HCEC 1CT (cell line): ENCODE results near the gene IL36RN.

ENCODE experiments used
- DNase-seq: peaks from one replicate; pipeline ENCODE4 v3.0.0-alpha.2; 2017

Gene IL36RN

DNA sequence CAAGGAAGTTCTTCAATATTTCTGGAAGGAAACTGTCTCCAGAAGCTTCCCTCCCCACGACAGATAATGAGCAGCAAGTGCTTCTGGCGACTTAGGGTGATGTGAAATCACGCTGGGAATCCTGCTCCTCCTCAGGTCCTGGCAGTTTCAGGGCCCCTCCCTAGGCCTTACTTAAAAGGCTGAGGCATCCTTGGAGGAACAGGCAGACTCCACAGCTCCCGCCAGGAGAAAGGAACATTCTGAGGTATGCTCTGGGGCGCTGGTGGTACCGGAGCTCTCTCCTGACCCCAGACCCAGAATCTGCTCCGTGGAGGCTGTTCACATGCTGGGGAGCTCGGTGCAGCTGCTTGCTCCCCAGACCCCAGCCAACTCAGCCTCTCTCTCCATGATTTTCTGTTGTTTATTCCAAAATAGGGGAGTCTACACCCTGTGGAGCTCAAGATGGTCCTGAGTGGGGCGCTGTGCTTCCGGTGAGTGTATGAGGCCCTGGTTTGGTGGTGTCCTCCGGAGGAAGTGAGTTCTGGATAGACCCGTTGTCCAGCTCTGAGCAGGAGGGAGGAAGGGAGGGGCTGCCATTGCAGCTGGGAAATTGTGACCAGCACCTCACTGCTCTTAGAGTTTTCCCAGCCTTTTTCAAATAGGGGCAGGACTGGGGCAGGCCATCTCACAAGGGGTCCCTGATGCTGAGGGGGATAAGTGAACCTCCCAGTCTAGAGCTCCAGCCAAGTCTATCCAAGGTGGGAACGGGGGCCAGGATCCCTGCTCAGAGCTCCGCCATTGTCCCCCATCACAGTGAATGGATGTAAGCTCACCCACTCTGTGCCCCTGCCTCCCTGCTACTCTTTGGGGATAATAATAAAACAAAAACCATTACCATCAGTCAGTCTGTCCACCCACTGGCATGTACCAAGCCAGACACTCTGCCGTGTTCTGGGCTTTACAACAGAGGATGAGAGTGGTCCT, at the start of gene IL36RN:
TSS of gene IL36RN (plus strand) at position 201 of the 963 bp plus-strand sequence. CDS start at position 442, 241 bp downstream.
- no peak for DNase-seq

DNA sequence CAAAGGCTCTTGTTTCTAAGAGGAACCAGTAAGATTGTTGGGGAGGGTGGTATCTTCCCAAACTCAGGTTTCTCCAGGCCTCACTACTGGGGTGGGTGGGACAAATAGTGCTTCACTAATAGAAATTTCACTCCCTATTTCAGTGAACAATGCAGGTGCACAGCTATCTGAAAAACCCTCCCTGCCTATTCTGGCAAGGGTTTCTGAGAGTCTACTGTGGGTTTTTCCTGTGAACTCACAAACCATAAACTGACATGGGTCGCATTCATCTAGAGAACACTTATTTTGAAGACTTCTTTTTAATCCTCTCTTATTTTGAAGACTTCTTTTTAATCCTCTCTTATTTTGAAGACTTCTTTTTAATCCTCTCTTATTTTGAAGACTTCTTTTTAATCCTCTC, 49.4 kb upstream of the IL36RN start:
- no peak for DNase-seq

DNA sequence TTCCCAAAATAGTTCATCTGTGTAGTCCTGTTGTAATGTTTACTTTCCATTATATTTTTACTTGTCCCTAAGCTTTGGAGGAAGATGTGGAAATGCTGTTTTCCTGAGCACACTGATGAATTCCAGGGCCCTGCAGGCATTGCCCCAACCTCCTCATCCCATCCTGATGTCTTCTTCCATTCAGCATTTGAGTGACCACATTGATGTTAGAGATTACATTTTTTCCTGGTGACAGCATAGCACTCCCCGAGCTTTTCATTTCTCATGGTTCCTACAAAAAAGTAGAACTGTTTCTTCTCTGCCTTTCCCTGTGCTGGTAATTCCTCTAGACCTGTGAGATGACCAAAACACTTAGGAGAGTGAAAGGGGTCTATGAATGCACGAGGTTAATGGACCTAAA, 48.9 kb upstream of the IL36RN start:
- DNase-seq, result peak; percentile 2

DNA sequence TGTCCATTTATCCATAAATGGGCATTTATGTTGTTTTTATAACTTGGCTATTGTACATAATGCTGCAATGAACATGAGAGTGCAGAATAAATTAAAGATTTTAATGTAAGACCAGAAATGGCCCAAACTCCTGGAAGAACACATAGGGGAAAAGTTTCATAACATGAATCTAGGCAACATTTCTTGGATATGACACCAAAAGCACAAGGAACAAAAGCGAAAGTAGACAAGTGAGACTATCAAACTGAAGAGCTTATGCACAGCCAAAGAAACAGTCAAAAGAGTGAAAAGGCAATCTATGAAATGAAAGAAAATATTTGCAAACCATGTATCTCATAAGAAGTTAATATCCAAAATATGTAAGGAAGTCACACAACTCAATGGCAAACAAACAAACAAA, 47.9 kb upstream of the IL36RN start:
- DNase-seq, result no peak

DNA sequence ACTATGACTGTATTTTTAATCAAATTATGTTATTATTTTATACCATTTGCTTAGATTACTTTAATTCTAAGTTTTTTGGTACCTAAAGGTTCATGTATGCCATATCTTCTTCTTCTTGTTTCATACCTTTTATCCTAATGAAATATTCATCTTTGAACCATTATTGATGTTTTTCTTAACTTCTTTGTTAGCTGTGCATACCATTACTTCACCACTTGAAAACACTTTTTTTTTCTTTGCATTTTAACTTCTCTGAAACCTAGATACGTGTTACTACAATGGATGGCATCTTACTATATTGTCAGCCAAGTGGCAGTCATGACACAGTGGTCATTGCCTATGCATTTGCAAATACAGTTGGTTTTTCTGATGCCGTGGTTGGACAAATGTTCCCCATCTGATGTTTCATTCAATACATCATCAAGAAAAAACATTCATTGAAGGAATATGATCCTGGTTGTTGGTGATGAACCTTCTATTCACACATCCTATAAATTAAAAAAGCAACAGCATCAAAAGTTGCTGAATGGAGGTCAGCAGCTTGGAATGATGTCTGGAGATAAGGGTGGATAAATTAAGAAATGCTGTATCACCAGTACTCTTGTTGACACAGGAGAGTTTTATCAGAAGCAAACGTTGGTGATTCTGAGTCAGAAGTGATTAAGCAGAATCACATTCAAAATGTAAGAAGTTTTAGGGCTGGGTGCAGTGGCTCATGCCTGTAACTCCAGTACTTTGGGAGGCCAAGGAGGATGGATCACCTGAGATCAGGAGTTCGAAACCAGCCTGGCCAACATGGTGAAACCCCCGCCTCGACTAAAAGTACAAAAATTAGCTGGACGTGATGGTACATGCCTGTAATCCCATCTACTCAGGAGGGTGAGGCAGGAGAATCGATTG, 46.3 kb upstream of the IL36RN start:
- DNase-seq, result no peak

DNA sequence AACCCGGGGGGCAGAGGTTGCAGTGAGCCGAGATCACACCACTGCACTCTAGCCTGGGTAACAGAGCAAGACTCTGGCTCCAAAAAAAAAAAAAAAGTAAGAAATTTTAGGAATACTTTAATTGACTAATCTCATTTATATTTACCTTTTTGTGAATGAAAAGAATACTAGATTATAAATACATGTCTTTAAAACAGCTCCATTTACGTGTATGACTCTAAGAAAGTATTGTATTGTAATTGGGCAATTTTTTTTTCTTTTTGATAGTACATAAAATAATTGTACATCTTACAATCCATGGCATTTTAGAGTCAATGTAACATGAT, 45.7 kb upstream of the IL36RN start:
- DNase-seq, result no peak

DNA sequence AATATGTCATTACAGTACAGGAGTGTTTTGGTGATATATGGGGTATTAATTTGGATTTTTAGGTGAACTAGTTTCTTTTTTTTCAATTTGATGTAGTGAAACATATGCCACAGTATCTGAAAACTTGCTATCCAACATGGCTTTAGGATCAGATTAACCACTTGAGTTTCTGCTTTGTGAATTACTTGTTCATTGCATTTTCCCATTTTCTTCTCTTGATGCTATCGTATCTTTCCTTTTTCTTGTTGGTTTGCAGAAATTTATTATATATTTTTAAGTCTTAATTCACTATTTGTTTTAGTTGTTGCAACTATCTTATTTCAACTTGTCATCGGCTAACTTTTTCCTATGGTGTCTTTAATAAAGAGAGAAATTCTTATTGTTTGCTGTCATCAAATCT, 44.9 kb upstream of the IL36RN start:
- no peak for DNase-seq

DNA sequence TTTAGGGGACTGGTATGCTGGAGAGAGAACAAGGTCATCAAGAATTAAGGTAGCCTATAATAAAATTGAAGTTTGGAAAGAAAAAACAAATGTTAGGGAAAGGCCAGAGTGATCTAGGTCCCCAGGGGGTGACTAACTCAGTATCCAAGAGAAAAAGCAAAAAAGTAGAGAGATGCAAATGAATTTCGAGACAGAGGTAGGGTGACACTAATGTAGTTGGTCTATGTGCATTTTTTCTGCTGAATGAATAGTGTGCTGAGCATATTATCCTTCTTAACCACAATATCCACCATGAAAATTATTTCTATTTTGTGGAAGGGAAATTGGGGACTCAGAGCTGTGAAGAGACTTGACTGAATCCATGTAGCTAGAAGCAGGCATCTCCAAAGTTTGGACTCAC, 44.0 kb upstream of the IL36RN start:
- DNase-seq, result no peak

DNA sequence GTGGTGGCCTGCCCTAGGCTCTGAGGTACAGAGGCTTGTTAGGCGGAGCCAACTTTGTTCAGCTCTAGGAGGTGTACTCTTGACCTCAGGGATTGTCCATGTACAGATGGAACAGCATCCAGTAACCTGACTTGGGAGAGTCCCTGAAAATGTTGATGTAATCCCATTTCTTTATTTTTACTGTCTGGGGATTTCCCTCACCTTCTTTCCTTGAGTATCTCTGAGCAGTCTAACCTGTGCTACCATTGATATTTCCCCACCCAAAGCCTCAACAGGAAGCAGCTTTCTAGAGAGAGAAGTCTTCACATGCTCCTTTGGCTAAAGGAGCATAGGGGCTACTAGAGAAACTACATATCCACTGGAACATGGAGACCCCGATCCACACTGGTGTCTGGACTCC, 43.3 kb upstream of the IL36RN start:
- no peak for DNase-seq

DNA sequence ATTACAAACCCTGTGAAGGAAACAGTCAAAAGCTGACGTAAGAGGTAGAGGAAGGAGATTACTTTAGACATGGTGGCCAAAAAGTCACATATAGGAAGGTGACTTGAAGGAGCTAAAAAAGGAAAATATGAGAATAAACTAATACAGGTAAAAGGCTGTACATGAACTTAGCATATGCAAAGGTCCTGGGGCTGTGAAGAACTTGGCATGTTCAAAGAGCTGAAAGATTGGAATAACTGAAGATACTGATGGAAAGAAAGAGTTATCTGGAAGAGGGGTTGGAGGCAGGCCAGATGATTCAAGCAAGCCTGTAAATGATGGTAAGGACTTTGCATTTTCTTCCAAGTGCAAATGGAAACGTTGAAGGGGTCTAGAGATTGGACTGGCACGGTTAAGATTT, 40.5 kb upstream of the IL36RN start:
- DNase-seq, result no peak

DNA sequence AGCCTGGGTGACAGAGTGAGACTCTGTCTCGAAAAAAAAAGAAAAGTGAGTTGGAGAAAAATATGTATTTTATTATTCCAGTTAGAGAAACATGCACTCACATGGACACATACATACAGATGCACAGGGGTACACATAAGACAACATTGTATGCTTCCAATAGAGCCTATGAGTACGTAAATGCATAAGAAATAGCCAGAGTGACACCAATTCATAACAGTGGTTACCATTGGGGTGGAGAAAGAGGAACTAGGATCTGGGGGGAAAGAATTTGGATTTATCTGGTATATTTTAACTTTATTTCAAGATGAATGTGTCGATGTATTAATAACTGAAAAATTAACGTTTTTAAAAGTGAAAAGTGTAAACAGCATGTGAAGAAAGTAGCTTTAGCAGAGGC, 37.7 kb upstream of the IL36RN start:
- no peak for DNase-seq

DNA sequence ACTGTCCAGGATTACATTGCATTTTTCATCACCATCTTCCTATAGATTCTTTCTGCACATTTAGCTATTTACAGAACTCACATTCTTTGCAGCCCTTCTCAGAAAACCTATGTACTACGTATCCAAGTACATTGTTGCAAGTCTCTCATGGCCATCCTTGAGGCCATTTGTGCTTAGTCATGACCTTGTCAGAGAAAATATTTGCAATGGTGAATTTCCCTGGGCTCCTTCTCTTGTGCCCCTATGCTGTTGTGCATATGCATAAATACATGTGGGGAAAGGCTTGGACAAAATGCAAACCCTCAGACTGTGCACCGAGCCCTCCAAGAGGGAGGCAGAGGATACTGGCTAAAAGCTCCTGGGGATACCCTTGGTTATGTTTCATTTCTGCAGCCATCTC, 34.2 kb upstream of the IL36RN start:
- no peak for DNase-seq

DNA sequence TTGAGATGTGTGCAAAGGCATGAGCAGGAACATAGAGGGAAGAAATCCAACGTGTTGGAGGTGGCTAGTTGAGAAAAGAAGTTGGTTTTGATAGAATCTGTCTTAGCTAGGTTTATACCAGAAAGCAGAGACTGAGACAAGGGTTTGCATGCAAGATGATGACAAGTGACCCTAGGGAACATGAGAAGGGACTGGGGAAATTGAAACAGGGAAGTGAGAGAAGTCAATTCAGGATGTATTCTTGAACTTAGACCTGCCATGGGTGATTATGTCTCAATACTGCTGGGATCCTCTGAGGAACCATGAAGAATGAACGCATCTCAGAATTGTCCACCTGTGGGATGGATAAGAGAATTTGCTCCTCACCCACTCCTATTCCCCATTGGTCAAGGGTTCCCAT, 33.3 kb upstream of the IL36RN start:
- no peak for DNase-seq

DNA sequence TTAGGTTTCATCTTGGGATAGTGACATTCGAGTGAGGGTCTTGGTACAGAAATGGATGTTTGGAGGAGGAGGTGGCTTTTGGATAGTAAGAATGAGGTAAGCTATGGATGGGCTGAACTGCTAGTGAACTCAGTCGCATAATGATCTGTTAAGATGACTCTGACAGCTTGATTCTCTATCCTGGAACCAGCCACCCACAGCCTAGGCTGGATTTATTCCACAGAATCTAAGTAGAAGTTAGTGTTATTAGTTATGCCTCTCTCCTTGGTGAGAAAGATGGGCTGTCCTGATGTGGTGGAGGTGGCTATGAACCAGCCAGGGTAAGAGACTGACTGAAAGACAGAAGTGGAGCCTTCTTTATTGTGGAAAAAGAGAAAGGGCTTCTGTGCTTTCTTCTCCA, 31.3 kb upstream of the IL36RN start:
- DNase-seq, result no peak

DNA sequence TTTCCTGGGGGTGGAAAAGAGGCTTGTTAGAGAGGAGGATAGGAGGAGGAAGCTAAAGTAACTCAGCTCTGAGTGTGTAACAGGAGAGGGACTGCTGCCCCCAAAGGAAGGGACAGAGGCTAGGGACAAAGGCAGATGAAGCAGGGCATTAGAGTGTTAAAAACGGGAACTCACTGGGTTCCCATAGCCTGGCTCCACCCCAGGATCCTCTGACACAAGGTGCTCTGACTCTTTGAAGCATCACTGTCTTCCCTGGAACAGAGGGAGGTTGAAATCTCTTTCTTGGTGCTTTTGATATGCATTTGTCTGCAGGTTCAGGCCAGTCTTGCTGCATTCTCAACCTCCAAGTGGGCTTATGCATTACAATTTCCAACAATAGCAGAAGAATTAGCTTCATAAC, 30.9 kb upstream of the IL36RN start:
- no peak for DNase-seq

DNA sequence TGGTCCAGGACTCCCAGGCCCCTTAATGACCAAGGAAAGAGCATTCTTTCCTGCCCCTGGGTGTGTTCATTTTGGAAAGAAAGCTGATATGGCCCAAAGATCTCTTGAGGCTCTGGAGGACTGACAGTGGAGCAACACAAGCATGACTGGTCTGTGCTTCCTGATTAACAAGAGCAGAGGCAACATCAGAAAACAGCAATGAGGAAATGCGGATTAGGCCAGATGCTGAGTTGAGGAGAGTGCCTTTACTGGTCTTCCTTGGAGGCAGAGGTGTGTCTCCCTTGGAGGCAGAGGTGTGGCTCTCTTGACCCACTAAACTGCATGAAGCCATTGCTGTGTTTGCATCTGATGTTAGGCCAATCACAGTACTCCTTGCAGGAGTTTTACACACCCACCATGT, 26.3 kb upstream of the IL36RN start:
- no peak for DNase-seq

DNA sequence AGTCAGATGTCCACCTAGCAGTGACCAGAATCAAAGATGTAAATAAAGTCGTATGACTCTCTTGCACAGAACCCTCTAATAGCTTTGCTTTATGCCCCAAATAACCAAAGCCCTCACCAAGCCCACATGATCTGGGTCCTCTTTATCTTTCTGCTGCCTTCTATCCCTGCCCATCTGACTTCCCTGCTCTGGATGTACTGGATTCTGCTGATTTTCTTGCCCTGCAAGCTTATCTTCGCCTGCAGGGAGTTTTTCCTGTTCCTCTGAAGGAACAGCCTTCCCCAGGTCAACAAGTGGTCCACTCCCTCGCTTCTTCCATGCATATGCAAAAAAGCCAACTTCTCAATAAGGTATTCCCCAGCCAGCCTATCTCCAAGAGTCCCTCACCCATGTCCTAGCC, 25.0 kb upstream of the IL36RN start:
- DNase-seq, result no peak

DNA sequence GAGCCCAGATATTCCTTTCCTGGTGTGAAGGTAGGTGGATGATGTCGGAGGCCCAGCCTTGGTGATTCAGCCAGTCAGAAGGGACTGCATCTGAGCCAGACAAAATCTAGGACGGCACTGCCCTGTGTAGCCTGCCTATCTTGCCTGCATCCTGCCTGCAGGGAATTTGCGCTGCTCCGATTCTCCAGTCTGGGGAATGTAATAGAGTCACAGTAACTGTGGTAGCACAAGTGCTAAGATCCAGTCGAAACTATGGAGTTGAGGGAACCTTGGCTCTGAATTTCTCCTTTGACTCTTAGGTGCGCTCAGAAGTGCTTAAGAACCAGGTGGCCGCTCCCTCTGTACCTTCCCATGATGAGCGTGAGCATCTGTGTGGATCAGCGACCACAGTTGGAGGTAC, 22.2 kb upstream of the IL36RN start:
- DNase-seq, result no peak

DNA sequence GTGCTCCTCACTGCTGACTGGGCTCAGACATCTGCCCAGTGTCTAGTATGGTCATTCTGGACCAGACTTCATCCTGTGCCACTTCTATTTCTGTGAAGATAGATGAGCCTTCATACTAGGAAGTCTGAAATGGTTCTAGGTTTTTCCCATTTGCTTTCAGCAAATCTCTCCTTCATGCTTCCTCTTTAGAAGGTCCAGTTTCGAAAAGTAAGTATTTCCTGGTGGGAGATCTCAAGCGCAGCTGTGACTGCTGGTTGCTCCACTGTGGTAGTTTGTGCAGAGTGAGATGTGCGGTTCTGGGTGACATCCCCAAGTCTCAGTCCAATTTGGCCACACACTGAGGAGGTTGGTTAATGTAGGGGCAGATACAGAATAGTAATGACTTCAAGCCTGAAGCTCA, 20.7 kb upstream of the IL36RN start:
- no peak for DNase-seq

DNA sequence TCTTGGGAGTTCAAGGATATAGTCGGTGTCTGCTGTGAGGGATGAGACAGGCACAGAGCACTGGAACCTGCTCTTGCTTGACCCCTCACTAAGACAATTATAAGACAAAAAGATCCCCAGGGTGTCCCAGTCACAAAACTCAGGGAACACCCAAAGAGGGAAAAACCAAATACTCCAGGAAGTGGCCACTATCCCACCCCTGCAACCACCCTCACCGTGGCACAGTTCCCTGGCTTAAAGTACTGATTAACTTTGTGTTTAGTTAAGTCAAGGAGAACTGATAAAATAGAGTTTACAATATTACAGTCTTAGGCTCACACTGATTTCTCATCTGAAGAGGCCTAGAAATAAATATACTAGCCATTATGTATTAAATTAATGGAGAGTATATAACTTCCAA, 19.8 kb upstream of the IL36RN start:
- no peak for DNase-seq

DNA sequence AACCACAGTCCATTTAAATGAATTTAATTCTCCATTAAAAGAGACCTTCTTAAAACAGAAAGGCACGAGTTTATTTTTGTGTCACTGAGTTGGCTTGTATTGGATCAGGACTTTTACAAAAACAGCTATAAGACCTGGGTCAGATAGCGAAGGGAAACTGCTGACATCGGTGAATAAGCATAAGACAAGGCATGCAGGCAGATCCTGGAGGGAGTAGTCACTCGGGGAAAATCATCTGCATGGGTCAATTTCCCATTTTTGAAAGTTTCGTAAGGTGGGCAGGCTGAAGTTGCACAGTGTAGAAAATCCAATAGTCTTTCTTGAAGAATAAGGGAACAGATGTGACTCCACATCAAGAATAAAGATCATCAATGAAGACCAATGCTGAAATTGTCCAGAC, 19.3 kb upstream of the IL36RN start:
- DNase-seq, result no peak

DNA sequence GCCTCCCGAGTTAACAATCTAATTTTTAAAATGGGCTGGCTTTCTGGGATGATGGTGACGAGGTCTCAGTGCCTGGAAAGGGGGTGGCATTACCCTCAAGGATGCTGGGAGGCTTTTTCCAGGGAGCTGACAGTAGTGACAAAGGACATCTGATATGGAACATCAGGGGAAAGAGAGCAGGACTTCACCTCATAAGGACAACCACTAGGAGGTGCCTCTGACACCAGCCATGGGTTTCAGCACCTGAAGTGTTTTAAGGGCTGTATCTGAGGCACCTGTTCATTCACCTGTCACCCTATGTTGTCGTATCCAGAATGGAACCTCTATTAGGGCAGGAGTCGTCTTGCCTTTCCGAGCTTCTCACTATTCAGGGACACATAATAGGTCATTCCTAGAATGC, 17.1 kb upstream of the IL36RN start:
- DNase-seq, result no peak

DNA sequence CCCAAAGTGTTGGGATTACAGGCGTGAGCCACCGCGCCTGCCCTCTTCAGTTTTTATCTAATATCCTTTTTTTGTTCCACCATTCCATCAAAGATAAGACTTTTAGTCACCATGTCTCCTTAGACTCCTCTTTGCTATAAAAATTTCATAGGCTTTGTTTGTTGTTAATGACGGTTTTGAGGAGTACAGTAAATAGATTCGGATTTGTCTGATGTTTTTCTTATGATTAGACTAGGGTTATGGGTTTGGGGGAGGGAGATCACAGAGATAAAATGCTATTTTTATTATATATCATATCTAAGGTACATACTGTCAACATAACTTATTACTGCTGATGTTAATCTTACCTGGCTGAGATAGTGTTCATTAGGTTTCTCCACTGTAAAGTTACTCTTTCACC, 12.5 kb upstream of the IL36RN start:
- DNase-seq, result no peak
